GM21786 (cell line): ENCODE measurements around the gene ZBTB17.
"Not testable (repeated sequence)": the region's sequence is repeated elsewhere in the genome, so short reads cannot be mapped to it uniquely, and the experiment has no call there.

Source experiments
- ATAC-seq: cut with Tn5 transposase; IDR thresholded peaks from one replicate; pipeline ENCODE4 v1.9.1; 2021; ENCODE audit not compliant: unreplicated experiment

ZBTB17 gene

DNA sequence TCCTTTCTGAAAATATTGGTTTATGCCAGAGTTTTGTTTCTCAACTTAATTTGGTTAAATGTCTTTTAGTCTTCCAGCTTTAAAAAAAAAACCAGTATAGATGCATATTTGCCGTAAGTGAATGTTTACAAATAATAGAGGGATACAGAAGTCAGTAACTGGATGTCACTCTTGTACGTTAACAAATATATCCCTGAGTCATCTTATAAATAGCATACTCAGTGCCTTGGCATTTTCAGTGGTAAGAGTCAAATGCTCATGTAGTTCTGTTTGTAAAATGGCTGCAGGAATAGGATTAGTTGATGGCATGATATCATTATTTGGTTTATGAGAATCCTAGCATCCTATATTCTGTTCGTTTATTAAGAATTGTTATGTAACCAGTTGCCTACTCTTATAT, 73.0 kb downstream of the ZBTB17 start:
- ATAC-seq = no peak

DNA sequence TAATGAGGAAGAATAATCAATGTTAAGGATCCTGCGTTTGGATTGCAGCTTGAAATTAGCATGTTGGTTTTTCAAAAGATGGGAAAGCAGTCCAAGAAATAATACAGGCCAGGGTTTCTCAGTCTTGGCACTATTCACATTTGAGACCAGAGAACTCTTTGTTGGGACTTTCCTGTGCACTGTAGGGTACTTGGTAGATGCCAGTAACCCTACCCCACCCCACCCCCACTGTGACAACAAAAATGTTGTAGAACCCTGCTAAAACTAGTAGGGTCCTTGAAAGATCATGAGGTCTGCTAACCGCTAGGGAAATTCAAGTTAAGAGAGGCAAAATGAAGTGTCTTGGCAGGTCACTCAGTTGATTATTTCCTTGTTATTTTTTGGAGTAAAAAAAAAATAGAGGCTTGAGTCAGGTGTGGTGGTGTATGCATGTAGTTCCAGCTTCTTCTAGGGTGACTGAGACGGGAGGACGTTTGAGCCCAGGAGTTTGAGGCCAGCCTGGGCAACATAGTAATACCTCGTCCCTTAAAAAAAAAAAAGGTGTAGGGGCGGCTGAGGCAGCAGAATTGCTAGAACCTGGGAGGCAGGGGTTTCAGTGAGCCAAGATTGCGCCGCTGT, 75.1 kb downstream of the ZBTB17 start:
- no peak for ATAC-seq

DNA sequence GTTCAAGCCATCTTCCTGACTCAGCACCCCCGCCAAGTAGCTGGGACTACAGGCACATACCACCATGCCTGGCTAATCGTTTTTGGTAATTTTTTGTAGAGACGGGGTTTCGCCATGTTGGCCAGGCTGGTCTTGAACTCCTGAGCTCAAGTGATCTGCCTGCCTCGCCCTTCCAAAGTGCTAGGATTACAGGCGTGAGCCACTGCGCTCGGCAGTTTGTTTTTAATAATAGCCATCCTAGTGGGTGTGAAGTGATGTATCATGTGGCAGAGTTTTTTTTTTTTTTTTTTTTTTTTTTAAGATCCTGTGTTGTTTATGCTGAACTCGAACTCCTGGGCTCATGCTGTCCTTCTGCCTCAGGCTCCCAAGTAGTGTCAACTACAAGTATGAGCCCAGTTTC, 76.6 kb downstream of the ZBTB17 start:
- ATAC-seq = no peak

DNA sequence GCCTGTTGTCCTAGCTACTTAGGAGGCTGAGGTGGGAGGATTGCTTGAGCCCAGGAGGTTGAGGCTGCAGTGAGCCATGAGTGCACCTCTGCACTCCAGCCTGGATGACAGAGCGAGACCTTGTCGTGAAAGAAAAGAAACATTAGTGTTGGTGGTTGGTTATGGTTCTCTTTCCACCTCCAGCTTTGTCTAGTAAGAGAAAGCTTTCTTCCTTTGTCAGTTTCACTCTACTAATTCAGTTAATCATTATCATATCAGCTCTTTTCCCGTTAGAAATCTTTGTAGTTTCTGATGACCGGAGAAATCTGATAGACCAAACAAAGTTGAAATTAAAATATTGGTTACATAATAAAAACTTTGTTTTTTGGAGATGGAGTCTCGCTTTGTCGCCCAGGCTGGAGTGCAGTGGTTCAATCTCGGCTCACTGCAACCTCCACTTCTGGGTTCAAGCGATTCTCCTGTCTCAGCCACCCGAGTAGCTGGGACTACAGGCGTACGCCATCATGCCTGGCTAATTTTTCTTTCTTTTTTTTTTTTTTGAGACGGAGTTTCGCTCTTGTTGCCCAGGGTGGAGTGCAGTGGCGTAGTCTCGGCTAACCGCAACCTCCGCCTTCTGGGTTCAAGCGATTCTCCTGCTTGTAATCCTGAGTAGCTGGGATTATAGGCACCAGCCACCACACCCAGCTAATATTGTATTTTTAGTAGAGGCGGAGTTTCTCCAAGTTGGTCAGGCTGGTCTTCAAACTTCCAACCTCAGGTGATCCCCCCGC, 78.9 kb downstream of the ZBTB17 start:
- not testable (repeated sequence) for ATAC-seq

DNA sequence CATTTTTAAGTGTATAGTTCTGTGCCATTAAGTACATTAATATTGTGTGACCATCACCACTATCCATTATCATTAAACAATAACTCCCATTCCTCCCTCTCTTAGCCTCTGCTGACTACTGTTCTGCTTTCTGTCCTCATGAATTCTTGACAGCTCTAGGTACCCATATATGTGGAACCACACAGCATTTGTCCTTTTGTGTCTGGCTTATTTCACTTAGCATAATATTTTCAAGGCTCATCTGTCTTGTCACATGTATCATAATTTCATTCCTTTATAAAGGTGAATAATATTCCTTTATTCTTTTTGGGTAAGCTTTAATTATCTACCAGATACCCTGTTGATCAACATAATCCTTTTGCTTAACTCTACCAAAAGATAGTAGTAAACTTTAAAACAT, 80.7 kb downstream of the ZBTB17 start:
- ATAC-seq = no peak

DNA sequence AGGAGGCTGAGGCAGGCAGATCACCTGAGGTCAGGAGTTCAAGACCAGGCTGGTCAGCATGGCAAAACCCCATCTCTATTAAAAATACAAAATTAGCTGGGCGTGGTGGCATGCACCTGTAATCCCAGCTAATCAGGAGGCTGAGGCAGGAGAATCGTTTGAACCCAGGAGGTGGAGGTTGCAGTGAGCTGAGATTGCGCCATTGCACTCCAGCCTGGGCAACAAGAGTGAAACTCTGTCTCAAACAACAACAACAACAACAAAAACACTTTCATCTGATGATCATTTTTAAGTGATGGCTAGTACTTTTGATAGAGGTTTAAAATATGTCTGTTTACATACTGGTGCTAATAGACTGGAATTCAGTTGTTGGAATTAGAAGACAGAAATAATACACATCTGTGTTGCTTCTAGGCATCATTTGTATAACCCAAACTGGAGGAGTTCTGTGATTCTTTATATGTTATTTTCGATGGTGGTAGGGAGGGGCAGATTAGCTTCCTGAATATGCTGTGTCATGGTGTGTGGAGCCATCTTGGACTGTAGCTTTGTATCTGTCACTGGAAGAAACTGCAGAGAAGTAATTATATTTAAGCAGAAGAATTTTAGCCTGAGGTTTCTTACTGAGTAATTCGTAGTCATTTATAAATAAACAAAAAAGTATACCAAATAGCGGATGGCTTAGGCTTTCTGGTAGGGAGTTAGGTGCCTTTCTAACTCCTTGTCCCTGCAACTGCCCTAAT, 82.9 kb downstream of the ZBTB17 start:
- ATAC-seq = not testable (repeated sequence)
